Measurements from ENCODE around the gene UBAC1. TPM values are rescaled to one million over a fixed set of nuclear protein-coding genes. Genes with fewer than 3 reads are reported as not detected.
"Not testable (repeated sequence)": the region's sequence is repeated elsewhere in the genome, so short reads cannot be mapped to it uniquely, and the experiment has no call there.

Gene UBAC1
- total RNA-seq, 1 donor from 2014 or later, result 35.2 TPM

- ATAC-seq (no peak), DNase-seq (ENCODE audit: low spot score) (peak; percentile 74)
- intact Hi-C loops (cut with DNase I), result no loop called here
Measured at GRCh38 chr9:135908093-135908753, 53.0 kb downstream of the UBAC1 start.

DNA sequence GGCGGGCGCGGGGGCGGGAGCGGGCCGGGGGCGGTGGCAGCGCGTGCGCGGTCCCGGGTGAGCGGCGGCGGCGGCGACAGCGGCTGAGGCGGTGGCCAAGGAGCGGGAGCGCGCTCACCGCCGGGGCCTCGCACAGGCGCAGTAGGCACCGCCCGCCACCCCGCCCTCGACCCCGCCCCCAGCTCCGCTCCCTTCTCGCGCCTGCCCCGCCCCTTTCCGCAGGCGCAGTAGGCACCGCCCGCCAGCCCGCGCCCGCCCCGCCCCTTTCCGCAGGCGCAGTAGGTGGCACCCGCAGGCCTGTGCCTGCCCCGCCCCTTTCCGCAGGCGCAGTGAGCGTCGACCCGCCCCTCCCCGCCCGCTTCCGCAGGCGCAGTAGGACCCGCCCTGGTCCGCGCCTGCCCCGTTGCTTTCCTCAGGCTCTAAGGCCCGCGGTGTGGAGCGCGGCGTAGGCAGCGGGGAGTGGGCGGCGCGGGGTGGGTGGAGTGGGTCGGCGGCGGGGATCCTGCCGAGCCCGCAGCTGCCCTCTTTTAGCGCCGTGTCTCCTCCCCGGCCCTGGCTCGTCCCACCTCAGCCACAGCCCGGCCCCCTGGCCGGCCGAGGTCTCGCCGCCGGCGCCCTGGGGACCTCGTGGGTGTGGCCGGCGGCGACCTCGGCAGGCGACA, 53.6 kb downstream of the UBAC1 start, which contains the start of gene CAMSAP1:
CAMSAP1 (minus strand) TSS at position 116 of the 662 bp plus-strand sequence. CDS start 387 bp downstream, outside the sequence.
- DNase-seq (ENCODE audit: low spot score), result peak; percentile 96
- intact Hi-C loops (cut with DNase I), result no loop called here

DNA sequence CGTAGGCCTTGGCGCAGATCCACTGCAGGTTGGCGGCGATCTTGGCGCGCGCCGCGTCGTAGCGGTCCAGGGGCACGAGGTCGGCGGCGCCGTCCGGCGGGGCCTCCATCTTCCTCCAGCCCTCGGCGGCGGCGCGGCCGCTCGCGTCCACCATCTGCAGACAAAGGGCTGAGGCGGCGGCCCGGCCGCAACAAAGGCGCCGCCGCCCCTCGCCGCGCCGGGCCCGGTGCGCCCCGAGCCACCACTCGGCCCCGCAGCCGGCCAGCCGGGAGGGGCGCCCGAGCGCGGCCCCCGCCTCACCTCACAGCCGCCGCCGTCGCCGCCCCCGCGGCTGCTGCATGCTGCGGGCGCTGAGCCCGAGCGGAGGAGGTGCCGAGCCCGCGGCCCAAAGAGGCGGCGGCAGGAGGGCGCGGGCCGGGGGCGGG, 54.2 kb downstream of the UBAC1 start:
- DNase-seq (ENCODE audit: low spot score) (no peak), ATAC-seq (no peak)
- intact Hi-C loops (cut with DNase I), result no loop called here

More for the DNA sequence above, 53.6 kb downstream of the UBAC1 start, which contains the start of gene CAMSAP1:
- peak; percentile 99 for ATAC-seq

- intact Hi-C loops (cut with DNase I), result no loop called here
- DNase-seq (ENCODE audit: low spot score), result peak; percentile 67
Measured at GRCh38 chr9:135906291-135907005, 54.7 kb downstream of the UBAC1 start.

GRCh38 chr9:135905380-135906258, 55.6 kb downstream of the UBAC1 start:
- DNase-seq (ENCODE audit: low spot score) (peak; percentile 55), ATAC-seq (no peak)
- intact Hi-C loops (cut with DNase I), result no loop called here

More at GRCh38 chr9:135906291-135907005, 54.7 kb downstream of the UBAC1 start:
- ATAC-seq, result peak; percentile 9

GRCh38 chr9:135903786-135904520, 57.2 kb downstream of the UBAC1 start:
- DNase-seq (ENCODE audit: low spot score) (peak; percentile 31), ATAC-seq (no peak)
- intact Hi-C loops (cut with DNase I), result no loop called here

GRCh38 chr9:135903358-135903656, 57.9 kb downstream of the UBAC1 start:
- intact Hi-C loops (cut with DNase I), result no loop called here
- ATAC-seq (no peak), DNase-seq (ENCODE audit: low spot score) (peak; percentile 48)

DNA sequence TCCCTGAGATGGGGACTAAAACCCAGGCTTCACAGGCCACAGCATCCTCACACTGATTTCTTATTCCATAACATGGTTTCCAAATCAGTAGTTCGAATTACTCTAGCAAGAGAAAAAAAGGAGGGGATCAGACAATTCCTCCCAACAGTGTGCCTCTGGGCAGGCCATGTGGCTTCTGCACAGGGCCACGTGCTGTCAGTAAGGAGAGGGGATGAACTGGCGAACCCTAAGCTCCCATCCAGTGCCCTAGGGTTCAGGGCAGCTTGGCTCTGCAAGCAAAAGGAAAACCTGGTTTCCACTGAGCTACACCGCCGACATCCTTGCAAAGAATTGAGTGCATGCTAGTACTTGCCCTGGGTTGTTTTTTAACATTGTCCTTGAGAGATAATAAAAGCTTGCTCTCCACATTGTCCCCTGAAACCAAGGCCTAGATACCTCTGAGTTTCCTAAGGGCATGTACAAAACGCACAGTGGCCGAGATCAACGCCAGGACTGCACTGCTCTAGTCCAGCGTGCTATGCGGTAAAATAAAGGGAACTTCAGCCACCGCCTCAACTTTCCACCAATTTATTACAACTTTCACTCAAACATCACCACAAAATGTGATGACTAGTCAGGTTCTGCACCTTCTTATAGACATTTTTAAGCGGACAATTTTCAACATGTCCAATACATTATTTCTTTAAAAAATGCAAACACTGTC, 58.4 kb downstream of the UBAC1 start:
- ATAC-seq, result no peak
- DNase-seq (ENCODE audit: low spot score), result no peak
- intact Hi-C loops (cut with DNase I), result no loop called here

GRCh38 chr9:135901826-135902225, 59.3 kb downstream of the UBAC1 start:
- intact Hi-C loops (cut with DNase I), result no loop called here
- DNase-seq (ENCODE audit: low spot score), result no peak
- no peak for ATAC-seq

DNA sequence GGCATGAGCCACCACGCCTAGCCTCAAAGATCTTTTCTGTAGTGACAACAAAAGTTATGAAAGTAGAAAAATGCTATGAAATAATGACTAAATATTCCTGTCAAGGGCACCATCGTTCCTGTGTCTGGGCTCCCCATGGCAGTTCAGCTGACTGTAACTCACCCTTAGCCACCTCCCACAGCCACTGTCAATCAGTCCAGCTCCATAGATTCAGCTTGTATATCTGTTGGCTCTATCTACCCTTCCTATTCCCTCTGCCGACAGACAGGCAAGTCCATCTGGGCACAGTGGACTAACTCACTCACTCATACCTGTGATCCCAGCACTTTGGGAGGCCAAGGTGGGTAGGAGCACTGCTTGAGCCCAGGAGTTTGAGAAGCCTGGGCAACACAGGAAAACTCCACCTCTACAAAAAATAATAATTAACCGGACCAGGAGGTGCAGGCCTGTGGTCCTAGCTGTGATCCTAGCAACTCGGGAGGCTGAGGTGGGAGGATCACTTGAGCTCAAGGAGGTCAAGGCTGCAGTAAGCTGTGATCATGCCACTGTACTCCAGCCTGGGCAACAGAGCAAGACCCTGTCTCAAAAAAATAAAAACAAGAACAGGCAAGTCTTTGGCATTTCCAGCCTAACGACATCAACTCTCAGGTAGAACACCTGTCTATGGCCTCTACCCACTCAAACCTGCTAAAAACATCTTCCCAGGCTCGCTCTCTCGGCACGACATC, 60.0 kb downstream of the UBAC1 start:
- DNase-seq (ENCODE audit: low spot score), result no peak
- no peak for ATAC-seq
- intact Hi-C loops (cut with DNase I), result no loop called here

- DNase-seq (ENCODE audit: low spot score) (no peak), ATAC-seq (peak; percentile 74)
- intact Hi-C loops (cut with DNase I), result no loop called here
Measured at GRCh38 chr9:135898634-135899407, 62.4 kb downstream of the UBAC1 start.

DNA sequence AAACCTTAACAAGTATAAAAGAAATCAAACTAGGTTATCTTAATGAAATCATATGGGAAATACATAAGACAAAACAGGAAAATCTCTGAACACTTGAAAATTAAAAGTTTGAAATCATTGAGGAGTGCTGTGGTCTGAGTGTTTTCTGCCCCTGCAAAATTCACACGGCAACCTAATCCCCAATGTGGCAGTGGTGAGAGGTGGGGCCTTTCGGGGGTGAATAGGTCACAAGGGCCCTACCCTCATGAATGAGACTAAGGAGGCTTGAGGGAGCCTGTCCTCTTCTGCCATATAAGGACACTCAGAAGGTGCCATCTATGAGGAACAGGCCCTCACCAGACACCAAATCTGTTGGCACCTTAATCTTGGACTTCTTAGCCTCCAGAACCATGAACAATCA, 64.5 kb downstream of the UBAC1 start:
- ATAC-seq (no peak), DNase-seq (ENCODE audit: low spot score) (no peak)
- intact Hi-C loops (cut with DNase I), result no loop called here

DNA sequence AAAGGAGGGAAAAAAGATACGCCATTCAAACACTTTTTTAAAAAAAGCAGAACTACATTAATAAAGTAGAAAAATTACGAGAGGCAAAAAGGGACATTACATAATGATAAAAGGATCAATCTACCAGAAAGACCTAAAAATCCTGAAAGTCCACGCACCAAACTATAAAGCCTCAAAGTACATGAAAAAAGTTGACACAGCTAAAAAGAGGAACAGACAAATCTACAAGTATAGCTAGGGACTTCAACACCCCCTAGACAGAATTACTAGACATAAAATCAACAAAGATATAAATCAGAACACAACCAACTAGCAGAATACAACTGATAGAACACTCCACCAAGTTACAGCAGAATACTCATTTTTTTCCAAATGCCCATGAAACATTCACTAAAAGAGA, 65.0 kb downstream of the UBAC1 start:
- DNase-seq (ENCODE audit: low spot score), result no peak
- intact Hi-C loops (cut with DNase I), result no loop called here

DNA sequence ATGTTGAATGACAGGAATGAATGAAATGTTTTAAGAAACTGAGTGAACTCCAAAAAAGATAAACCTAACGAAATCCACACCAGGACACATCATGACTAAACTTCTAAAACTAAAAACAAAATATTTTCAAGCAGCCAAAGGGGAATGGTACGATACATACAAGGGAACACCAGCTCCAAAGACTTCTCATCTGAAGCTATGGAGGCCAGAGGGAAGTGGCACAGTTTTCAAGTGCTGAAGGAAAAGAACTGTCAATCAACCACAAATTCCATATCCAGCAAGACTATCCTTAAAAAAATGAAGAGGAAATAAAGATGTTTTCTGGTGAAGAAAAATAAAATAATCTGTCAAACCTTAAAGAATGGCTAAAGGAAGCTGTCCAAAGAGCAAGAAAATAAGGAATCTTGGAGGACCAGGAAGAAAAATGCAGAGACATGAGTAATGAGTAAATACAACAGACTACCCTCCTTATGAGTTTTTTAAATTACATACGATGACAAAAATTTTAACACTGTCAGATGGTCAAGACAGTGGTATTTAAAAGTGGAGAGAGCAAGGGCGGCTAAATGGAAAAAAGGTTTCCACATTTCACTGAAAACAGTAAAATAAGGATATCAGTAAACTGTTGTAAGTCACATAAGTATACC, 65.8 kb downstream of the UBAC1 start:
- DNase-seq (ENCODE audit: low spot score) (no peak), ATAC-seq (no peak)
- intact Hi-C loops (cut with DNase I), result no loop called here

More for the DNA sequence above, 65.0 kb downstream of the UBAC1 start:
- no peak for ATAC-seq

- ATAC-seq, result no peak
- no peak for DNase-seq (ENCODE audit: low spot score)
- intact Hi-C loops (cut with DNase I), result no loop called here
Measured at GRCh38 chr9:135893104-135893503, 68.1 kb downstream of the UBAC1 start.

DNA sequence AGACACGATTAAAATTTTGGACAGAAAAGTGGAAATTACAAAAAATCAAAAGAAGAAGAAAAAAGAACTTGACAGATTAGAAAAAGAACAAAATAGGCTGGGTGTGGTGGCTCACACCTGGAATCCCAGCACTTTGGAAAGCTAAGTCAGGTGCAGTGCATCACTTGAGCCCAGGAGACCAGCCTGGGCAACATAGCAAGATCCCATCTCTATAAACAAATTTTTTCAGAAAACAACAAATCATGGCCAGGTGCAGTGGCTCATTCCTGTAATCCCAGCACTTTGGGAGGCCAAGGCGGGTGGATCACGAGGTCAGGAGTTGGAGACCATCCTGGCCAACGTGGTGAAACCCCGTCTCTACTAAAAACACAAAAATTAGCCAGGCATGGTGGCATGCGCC, 68.8 kb downstream of the UBAC1 start:
- DNase-seq (ENCODE audit: low spot score); ATAC-seq; intact Hi-C loops (cut with DNase I): not testable (repeated sequence)

Measured in sciatic nerve (tissue), 2 donors.